Jurkat, Clone E6-1 (cell line): ENCODE results near the gene GPR78.
"Not testable (repeated sequence)": the region's sequence is repeated elsewhere in the genome, so short reads cannot be mapped to it uniquely, and the experiment has no call there.

Source experiments
- DNase-seq: peaks from one replicate; pipeline ENCODE4 v3.0.0-alpha.2; 2011; ENCODE audit warnings: low read depth, low spot score
- H3K4me3 ChIP-seq: 2 replicates; pipeline ENCODE4 v1.5.1; 2011; ENCODE audit warnings: mild to moderate bottlenecking, low read length, control low read depth, moderate library complexity

Gene GPR78

GRCh38 chr4:8624601-8625272 is 44.5 kb downstream of the GPR78 start:
- DNase-seq, H3K4me3 ChIP-seq: not testable (repeated sequence)

DNA sequence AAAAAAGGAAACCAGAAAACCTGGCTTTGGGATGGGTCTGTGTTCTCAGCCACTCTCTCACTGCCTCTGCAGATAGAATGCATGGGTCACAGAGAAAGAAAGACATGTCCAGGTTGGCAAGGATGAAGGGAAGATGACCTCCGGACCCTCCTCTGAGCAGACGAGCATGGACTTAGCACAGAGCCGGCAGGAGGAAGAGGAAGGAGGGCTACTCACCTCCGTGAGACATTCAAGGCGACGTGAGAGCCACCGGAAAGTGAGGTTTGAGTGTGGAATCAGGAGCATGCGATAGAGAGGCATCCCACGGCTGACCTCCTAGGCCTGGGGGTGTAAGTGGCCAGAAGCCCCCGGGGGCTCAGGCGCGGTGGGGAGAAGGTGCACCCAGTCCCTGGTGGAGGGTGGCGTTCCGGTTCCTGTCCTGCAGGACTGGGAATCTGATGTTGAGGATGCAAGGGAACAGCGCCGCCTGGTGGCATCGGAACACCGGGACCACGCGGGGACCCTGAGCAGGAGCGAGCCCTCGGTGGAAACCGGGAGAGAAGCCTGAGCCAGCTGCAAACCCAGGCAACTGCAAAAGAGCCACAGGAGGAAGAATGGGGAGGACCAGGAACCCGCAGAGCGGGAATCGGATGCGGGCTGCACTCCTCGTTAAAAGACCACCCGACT is 50.2 kb downstream of the GPR78 start:
- H3K4me3 ChIP-seq, DNase-seq: not testable (repeated sequence)

DNA sequence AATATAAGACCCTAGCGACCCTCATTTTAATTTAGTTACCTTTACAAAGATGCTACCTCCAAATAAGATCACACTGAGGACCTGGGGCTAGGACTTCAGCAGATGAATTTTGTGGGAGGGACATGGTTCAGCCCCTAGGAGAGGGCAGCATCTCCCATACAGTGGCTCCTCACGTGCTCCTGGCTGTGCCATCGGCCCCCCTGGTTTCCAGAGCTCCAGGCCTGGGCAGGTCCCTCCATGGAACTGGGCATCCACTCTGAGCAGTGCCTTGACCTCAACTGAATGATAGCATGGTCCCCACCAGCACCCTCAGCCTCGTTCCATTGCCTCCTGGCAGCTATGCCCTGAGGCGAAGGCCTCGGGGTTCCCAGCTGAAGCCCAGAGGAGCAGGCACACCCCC is 51.7 kb downstream of the GPR78 start:
- H3K4me3 ChIP-seq, result not testable (repeated sequence)

GRCh38 chr4:8634773-8635172 is 54.6 kb downstream of the GPR78 start:
- not testable (repeated sequence) for H3K4me3 ChIP-seq, DNase-seq

More for the DNA sequence above, 51.7 kb downstream of the GPR78 start:
- DNase-seq, result not testable (repeated sequence)

- H3K4me3 ChIP-seq, DNase-seq: not testable (repeated sequence)
These were observed 55.8 kb downstream of the GPR78 start for GRCh38 chr4:8635897-8636554.
